HS-5 (cell line): ENCODE data around the gene ANKRD16.
"Not testable (repeated sequence)": the region's sequence is repeated elsewhere in the genome, so short reads cannot be mapped to it uniquely, and the experiment has no call there.

Experiments
- DNase-seq: peaks from one replicate; pipeline ENCODE4 v3.0.0-alpha.2; 2012; ENCODE audit warnings: low read depth

The ANKRD16 gene

DNA sequence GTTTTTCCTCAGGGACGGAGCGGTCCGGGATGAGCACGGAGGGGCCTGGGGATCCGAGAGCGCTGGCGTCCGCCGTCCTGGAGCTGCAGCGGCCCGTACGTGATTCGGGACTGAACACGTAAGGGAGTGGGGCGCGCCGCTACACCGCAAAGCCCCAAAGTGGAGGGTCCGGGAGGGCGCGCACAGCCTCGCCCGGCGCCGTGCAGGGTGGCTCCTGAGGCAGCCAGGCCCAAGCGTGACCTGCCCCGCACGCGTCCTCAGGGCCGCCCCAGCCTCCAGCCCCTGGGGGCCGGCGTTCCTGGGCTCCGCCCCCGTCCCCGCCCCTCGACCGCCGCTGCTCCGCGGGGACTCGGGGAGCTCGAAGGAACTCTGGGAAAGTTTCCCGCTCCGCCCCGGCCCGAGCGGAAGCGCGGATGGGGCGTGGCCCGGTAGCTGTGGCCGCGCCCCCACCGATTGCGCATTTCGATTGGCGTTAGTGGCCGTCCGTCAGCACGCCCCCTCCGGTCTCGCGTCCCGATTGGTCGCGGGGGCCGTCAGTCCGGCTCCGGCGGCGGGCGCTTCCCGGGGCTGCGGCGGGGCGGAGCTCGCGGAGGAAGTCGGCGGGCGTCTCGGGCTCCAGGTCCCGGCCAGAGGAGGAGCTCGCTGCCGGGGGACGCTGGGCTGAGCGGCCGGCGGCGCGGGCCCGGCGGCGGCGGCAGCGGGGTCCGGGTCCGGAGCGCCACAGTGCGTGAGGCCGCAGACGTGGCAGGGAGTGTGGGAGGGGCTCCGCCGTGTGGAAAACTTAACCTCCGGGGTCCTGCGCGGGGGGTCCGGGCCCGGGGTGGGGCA is at the start of gene ANKRD16, which contains the start of gene FBH1:
Gene ANKRD16, minus strand, starts transcription at position 270 of the 828 bp plus-strand sequence. CDS start 539 bp downstream, outside the sequence.
Gene FBH1, plus strand, starts transcription at position 620 of the 828 bp plus-strand sequence. Its CDS starts 103 bp downstream, at position 723.
- peak; percentile 60 for DNase-seq

DNA sequence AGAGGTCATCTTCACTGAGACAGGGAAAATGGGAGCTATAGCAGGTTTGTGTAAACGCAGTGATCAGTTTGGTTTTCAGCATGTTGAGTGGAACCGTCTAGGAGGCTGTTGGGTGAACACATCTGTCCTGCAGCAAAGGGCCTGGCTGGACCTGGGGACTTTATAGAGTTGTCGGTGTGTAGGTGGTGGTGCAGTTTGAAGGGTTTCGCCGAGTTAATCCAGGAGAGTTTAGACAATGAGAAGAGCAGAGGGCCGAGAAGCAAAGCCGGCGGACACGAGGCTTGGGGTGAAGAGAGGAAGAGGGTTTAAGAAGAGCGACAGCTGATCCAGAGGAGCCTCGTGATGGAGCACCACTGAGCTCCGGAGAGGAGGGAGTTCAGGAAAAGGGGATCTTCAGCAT is 48.6 kb upstream of the ANKRD16 start:
- no peak for DNase-seq

DNA sequence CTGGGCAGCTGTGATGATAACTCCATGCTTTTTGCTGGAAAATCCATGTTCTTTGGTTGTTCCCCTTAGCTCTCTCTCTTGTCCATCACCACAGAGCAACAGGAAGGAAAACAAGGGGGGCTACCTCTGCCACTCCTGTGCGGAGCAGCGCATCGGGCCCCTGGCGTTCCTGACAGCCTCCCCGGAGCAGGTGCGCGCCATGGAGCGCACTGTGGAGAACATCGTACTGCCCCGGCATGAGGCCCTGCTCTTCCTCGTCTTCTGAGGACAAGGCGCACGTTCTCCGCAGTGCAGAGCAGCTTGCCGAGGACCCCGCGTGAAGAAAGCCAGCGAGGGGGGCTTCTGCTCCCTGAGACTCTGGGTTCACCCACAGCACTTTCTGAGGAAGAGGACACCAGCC is 47.3 kb upstream of the ANKRD16 start:
- DNase-seq, result no peak

DNA sequence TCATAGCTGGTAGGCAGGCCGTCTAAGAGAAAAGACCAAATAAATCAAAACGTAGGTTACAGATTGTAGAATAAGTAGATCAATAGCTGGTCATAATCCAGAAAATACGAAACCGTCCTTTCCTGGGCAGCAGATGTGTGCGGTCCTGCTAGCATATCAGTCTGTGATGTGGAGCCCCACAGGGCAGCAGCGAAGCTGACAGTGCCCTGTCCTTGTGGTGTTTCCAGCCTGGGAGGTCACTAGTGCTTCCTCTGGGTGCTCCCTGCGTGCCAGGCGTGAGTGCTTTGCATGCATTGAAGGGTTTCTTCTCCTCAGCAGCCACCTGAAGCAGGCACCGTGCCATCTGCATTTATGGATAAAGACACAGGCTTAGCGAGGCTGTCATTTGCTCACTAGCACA is 45.9 kb upstream of the ANKRD16 start:
- no peak for DNase-seq

DNA sequence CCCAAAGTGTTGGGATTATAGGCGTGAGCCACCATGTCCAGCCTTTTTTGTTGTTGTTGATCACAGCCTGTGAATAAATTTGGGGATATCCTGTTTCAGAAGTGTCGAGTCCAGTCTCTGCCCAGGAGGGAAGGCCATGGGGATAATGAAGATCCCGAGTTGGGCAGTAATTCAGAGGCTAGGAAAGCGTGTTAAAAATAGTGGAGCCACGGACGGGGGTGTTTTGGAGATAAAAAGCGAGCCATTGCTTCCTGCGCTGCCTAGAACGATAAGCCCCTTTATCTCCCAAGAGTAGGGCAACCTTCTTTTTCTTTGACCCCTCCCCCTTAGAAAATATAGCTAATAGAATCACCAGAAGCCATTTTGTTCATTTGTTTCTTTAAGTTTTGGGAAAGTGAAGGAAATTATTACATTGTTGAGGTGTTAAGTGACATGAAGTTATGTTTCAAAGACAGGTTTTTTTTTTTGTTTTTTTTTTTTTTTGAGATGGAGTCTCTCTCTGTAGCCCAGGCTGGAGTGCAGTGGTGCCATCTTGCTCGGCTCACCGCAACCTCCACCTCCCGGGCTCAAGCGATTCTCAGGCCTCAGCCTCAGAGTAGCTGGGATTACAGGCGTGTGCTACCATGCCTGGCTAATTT is 44.3 kb upstream of the ANKRD16 start:
- no peak for DNase-seq

DNA sequence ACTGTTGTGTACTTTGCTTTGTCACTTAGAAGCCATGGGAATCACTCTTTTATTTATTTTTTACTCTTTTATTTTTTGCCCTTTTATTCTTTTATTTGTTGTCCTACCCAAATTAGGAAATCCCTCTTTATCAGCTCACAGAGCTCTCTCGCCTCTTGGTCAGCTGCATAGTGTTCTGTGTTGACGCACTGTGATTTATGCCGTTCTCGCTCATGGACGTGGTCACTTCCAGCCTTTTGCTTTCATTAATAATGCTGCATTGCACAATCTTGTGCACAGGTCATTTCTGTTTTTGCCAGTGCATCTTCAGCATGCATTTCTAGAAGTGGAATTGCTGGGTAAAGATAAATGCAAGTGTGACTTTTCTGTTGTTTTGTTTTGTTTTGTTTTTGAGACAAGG is 42.7 kb upstream of the ANKRD16 start:
- no peak for DNase-seq

DNA sequence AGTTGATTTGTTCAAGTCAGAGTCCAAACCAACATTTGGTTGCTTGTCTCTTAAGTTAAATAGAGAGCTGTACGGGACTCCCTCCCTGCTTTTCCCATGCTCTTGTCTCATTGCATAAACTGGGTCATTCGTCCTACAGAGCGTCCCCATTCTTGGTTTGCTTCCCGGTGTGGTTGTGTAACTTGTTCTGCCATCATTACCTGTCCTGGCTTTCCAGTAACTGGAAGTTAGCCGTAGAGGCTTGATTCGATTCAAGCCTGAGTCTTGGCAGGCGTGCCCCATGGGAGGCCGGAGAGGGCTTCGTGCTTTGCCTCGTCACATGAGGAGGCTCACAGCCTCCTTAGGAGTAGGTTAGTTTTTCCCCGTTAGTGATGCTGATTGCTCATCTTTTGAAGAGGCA is 40.6 kb upstream of the ANKRD16 start:
- no peak for DNase-seq

DNA sequence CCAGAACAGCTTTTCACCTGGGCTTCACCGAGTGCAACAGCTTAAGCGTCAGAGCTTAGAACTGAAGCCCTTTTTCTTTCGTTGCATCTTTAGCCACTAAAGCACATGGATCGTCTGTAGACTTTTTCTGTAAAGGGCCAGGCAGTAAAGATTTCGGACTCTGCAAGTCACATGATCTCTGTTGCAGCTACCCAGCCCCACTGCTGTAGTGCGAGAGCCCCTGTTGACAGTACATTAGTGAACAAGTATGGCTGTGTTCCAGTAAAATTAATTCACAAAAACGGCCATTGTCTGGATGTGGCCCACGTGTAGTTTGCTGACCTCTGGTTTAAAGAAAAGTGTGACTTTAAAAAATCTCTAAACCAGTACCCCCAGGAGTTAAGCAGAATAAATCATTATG is 39.7 kb upstream of the ANKRD16 start:
- DNase-seq, result no peak

DNA sequence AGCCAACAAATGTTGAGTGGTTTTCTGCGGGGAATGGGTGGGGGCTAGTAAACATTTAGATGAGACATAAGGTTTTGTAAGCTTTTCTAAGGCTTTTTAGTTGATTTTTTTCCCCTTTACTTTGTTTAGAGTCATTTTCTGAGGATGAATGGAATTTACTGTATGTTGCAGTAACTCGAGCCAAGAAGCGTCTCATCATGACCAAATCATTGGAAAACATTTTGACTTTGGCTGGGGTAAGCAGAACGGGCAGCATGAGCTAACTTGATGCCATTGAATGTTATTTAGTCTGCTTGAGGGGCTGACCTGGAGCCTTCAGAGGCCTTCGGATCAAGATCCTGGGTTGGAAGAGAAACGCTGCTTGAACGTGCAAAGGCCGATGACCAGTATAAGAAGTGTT is 37.6 kb upstream of the ANKRD16 start:
- DNase-seq, result no peak

DNA sequence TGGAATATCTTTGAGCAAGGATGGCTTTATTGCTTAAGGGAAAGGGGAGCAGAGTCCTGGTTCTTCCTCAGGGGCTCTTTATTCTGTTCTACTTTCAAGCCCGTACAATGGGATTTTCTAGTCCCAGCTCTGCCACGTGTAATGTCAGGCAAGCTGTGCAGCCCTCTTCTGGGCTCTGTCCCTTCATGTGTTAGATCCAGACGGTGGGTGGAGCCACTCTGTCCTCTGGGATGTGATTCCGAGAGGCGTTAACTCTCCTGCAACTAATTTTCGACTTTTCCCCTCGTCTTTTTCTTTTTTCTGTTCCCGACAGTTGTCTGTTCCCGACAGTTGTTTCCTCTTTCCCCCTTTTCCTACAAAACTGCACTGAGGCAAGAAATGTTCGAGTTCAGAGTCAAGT is 35.2 kb upstream of the ANKRD16 start:
- DNase-seq, result no peak

DNA sequence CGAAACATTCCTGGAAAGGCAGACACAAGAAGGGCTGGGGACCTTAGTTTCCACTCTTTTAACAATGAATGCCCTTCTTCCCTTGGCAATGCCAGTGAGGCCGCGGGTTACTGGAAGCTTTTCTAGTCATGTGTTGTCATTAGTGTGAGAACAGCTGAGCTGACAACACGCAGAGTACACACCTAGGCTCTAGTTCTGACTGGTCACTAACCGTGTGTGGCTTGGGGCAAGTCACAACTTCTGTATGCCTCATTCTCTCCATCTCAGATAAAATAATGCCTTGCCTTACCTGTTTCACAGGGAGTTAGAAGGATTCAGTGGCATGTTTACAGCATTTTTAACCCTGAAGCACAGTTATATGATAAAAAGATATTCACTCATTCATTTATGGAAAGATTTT is 32.1 kb upstream of the ANKRD16 start:
- no peak for DNase-seq

DNA sequence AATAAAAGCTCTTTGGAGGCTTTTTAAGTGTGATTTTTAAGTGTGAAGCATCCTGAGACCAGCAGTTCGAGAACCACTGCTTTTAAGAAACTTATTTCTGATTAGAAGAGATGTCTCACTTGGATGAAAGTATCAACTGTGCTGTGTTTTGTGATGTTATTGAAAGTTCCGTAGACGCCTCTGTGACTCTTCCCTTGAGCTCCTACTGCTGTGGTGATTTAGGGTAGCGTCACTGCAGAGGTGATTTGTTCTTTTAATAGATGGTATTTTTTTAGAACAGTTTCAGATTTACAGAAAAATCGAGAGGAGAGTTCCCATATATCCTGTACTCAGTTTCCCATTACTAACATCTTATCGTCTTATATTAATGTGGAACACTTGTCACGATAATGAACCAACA is 29.9 kb upstream of the ANKRD16 start:
- DNase-seq, result no peak

DNA sequence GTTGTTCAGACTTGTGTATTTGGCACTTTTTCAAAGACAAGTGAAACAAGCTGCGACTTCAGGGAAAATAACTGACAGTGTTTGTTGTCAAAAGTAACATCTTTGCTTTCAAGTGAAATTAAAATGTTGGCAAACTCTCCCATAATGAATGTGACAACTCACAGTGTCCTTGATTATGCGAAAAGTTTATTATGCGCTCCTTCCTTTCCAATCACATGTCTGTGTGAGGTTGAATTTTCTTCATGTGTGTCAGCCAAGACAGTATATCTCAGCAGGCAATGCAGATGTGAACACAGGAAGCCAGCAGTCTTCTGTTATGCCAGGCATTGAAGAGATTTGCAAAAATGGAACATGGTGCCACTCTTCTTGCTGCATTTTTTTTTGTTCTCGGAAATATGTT is 29.1 kb upstream of the ANKRD16 start:
- no peak for DNase-seq

DNA sequence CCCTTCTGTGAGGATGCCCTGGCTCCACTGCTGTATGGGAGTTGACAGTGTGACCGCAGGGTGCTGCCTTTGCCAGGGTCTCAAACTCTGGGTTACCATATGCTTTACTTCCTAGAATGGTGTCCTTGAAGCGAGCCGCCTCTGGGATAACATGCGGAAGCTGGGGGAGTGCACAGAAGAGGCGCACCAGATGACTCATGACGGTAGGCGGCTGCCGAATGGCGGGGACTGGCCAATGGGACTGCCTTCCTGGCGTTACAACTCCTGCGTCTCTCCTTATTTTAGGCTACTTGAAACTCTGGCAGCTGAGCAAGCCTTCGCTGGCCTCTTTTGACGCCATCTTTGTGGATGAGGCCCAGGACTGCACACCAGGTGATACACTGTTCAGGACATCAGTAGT is 27.6 kb upstream of the ANKRD16 start:
- DNase-seq, result no peak

DNA sequence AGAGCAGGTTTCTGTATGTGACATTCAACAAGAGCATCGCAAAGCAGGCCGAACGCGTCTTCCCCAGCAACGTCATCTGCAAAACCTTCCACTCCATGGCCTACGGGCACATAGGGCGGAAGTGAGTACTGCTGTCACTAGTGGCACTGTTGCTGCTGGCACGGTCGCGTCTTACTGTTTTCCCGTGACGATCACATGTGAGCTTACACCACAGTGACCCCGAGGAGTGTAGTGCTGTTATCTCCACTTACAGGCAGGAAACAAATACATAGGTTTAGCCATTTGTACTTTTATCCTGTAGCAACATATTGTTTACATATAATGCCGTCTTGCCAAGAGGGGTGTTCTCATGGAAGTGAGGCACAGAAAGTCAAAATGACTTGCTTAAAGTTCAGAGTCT is 25.8 kb upstream of the ANKRD16 start:
- DNase-seq, result no peak

DNA sequence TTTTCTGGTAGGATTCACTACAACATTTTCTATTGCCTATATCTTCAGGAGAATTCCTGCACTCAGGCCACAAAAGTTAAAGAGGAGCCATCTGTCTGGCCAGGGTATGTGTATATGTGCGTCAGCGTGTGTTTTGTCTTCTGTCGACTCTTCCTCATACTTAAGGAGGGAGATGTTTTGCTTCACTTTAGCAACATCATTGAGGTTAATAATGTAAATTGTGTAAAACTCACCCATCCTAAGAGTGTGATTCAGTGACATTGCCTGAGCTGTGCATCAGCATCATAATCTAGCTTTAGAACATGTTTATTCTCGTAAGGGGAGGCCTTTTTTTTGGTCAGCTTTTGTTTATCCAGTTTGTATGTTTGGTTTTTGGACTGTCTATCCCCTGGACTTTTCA is 24.0 kb upstream of the ANKRD16 start:
- no peak for DNase-seq

DNA sequence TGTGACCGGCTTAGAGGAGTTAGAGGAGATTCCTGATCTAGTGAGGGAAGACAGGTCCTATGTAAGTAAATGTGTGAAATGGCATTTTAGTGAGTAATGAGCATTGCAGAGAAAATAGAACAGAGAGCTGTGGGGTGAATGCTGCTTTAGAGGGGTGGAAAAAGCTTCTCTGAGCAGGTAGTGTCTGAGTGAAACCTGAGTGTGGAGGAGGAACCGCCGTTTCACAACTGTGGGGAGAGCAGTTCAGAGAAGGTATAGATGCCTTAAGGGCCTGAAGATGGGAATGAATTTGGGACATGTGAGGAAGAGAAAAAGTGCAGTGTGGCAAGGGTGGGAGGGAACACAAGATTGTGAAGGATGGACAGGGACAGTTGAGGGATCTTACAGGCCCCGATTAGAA is 22.0 kb upstream of the ANKRD16 start:
- DNase-seq, result no peak

DNA sequence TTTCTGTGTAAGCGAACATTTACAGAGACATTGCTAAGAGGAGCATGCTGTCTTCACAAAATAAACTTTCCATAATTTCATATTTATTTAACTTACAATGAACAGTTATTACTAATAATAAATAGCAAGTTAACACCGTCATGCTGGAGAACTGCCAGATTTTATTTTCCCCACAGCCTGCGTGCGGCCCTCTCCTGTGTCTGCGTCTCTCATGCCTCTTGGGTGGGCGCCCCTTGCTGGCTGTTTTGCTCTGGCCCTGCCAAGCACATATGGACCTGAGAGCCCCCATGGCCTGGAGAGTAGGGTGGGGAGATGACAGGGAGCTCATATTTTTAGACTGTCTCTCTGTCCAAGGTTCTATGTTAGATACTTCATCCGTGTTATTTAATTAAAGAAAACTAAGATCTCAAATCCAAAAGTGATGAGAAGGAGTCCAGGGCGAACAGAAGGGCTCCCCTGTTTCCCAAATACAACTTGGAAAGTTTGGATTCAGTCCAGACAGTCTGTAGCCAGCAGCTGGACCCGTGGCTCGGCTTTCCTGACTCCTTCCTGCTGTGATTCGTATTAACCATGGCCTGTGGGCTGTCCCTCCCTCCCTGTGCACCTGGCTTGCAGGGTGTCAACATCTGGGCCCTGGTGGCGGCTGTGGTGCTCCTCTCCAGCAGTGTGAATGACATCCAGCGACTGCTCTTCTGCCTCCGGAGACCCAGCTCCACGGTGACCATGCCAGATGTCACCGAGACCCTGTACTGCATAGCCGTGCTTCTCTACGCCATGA is 20.8 kb upstream of the ANKRD16 start:
- DNase-seq, result no peak

DNA sequence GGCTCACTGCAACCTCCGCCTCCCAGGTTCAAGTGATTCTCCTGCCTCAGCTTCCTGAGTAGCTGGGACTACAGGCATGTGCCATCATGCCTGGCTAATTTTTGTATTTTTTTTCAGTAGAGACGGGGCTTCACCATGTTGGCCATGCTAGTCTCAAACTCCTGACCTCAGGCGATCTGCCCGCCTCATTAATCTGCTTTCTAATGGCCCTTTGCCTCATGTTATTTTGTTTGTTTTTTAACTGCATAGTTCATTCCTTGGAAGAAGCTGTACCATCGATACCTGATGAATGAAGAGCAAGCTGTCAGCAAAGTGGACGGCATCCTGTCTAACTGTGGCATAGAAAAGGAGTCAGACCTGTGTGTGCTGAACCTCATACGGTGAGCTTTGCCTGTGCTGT is 19.0 kb upstream of the ANKRD16 start:
- DNase-seq, result not testable (repeated sequence)

DNA sequence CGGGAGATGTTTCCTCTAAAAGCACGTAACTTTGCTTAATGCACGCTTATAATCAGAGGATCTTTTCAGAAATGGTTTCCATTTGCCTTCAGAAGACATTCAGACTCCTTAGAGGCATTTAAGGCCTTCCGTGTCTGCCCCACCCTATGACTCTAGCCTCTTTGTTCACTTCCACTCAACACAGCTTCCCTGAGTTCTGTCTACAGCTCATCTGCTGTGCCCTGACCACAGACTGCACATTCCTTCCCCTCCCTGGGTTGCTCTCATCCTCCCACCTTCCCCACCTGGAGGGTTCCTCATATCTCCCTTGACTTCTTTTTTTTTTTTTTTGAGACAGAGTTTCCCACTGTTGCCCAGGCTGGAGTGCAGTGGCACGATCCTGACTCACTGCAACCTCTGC is 17.0 kb upstream of the ANKRD16 start:
- no peak for DNase-seq

DNA sequence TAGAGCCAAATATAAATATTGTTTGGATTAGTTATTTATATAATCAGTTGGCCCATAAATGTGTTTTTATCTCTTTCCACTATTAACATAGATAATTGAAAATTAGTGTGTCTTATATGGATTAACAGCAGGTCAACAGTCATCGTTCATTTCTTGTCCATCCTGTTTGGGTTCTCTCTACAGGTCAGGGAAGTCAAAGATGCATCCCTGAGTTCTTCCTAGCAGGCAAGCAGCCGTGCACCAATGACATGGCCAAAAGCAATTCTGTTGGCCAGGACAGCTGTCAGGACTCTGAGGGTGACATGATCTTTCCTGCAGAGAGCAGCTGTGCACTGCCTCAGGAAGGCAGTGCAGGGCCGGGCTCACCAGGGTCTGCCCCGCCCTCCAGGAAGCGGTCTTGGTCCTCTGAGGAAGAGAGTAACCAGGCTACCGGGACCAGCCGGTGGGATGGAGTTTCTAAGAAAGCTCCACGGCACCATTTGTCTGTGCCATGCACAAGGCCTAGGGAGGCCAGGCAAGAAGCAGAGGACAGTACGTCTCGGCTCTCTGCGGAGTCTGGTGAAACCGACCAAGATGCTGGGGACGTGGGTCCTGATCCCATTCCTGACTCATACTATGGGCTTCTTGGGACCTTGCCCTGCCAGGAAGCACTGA is 16.3 kb upstream of the ANKRD16 start:
- DNase-seq, result no peak

DNA sequence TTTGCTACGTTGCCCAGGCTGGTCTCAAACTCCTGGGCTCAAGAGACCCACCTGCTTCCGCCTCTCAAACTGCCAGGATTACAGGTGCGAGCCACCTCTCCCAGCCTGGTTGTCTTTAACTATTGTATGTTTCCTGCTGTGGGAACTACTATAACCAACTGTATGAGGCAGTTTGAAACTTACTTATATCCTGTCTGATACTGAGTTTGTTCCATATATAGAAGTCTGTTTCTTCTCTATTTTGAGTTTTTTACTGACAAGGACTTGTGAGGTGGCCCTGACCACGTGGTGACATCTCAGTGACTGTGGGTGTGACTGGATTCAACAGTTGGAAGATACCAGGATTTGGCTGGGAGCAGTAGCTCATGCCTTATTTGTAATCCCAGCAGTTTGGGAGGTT is 14.5 kb upstream of the ANKRD16 start:
- no peak for DNase-seq
